ENCODE data around the gene XCR1. TPM values are rescaled to one million over a fixed set of nuclear protein-coding genes. Genes with fewer than 3 reads are reported as not detected.

XCR1 gene
- total RNA-seq, 4 donors from 2014 or later: under 0.01 to 0.07 (median 0.04) TPM; not detected in 1

DNA sequence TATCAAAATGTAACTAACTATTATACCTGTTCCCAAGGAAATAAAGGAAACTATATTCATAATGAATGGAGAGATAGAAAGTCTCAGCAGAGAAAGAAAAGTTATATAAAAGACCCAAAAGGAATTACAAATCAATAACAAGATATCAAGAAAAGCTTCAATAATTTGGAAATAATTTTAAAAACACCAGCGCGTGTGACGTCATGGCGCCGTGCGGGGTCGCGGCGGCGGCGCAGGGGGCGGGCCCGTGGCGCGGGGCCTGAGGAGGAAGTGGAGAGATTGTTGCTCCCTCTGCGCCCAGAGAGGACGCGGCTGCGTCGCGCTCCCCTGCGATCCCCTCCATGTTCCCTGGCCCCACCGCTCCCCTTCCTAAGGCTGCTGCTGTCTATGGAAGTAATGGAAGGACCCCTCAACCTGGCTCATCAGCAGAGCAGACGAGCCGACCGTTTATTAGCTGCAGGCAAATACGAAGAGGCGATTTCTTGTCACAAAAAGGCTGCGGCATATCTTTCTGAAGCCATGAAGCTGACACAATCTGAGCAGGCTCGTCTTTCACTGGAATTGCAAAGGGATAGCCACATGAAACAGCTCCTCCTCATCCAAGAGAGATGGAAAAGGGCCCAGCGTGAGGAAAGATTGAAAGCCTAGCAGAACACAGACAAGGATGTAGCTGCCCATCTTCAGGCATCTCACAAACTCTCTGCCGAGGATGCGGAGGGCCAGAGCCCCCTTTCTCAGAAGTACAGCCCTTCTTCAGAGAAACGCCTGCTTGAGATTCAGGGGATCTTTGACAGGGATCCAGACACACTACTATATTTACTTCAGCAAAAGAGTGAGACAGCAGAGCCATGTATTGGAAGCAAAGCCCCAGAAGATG lies 4.1 kb downstream of the XCR1 start:
- H3K9me3 ChIP-seq: peaks cover 0 to 9% (median 0%) of the 10 kb centered on the region in 3 donors
- TF ChIP-seq, protein P1, sequence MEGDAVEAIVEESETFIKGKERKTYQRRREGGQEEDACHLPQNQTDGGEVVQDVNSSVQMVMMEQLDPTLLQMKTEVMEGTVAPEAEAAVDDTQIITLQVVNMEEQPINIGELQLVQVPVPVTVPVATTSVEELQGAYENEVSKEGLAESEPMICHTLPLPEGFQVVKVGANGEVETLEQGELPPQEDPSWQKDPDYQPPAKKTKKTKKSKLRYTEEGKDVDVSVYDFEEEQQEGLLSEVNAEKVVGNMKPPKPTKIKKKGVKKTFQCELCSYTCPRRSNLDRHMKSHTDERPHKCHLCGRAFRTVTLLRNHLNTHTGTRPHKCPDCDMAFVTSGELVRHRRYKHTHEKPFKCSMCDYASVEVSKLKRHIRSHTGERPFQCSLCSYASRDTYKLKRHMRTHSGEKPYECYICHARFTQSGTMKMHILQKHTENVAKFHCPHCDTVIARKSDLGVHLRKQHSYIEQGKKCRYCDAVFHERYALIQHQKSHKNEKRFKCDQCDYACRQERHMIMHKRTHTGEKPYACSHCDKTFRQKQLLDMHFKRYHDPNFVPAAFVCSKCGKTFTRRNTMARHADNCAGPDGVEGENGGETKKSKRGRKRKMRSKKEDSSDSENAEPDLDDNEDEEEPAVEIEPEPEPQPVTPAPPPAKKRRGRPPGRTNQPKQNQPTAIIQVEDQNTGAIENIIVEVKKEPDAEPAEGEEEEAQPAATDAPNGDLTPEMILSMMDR (IDR thresholded peaks at IDR 0.05): no peak
- TF ChIP-seq POLR2AphosphoS5 (IDR thresholded peaks at IDR 0.05) (no peak), EP300 (IDR thresholded peaks at IDR 0.05) (no peak), POLR2A (IDR thresholded peaks at IDR 0.05) (no peak)
- H3K36me3 ChIP-seq: no peaks in the 10 kb centered on the region
- H3K4me1 ChIP-seq: no peaks in the 10 kb centered on the region
- no peak overlapping the region for H3K27ac ChIP-seq
- WGBS, 2 donors (ENCODE audit: low coverage in 1 of 2): 87 to 94% methylated on average over 4 to 28 of the region's 34 CpGs
- no peak for ATAC-seq
- H3K4me3 ChIP-seq: no peak overlapping the region
- no peaks in the 10 kb centered on the region for H3K27me3 ChIP-seq

DNA sequence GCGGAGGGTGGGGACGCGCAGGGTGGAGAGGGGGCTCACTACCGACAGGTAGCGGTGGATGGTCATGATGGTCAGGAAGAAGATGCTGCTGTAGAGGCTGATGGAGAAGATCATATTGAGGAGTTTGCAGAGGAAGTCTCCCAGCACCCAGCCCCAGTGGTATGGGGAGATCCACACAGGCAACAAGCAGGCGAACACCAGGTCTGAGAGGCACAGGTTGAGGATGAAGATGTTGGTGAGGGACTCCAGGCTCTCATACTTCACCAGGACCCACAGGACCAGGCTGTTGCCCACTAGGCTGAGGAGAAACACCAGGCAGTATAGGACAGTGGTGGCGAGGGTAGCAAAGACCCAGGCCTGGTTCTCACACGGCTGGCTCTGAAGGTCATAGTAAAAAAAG lies 5.8 kb downstream of the XCR1 start:
- 88 to 100% methylated on average over 1 to 7 of the region's 8 CpGs for WGBS, 2 donors (ENCODE audit: low coverage in 1 of 2)
- Histone ChIP-seq H3K27ac (no peak overlapping the region), H3K36me3 (no peaks in the 10 kb centered on the region), H3K27me3 (no peaks in the 10 kb centered on the region), H3K4me3 (no peak overlapping the region), H3K4me1 (no peaks in the 10 kb centered on the region), H3K9me3 (no peaks in the 10 kb centered on the region)
- no peak for ATAC-seq
- TF ChIP-seq, protein P1 (IDR thresholded peaks at IDR 0.05): no peak
- no peak for TF ChIP-seq POLR2A (IDR thresholded peaks at IDR 0.05)
- TF ChIP-seq EP300 (IDR thresholded peaks at IDR 0.05): no peak
- TF ChIP-seq POLR2AphosphoS5 (IDR thresholded peaks at IDR 0.05): no peak

GRCh38 chr3:46020766-46021510 lies 6.3 kb downstream of the XCR1 start:
- Histone ChIP-seq H3K27ac (no peak overlapping the region), H3K4me3 (no peak overlapping the region), H3K36me3 (no peaks in the 10 kb centered on the region), H3K9me3 (no peaks in the 10 kb centered on the region), H3K27me3 (no peaks in the 10 kb centered on the region), H3K4me1 (no peaks in the 10 kb centered on the region)
- no peak for TF ChIP-seq EP300 (IDR thresholded peaks at IDR 0.05)
- TF ChIP-seq, protein P1 (IDR thresholded peaks at IDR 0.05): no peak
- no peak for TF ChIP-seq POLR2A (IDR thresholded peaks at IDR 0.05)
- TF ChIP-seq POLR2AphosphoS5 (IDR thresholded peaks at IDR 0.05): no peak
- no peak for ATAC-seq
- 96% methylated on average over 16 of the region's 37 CpGs; no CpG with 5 or more reads in 1 of the 2 donors for WGBS, 2 donors (ENCODE audit: low coverage in 1 of 2)

DNA sequence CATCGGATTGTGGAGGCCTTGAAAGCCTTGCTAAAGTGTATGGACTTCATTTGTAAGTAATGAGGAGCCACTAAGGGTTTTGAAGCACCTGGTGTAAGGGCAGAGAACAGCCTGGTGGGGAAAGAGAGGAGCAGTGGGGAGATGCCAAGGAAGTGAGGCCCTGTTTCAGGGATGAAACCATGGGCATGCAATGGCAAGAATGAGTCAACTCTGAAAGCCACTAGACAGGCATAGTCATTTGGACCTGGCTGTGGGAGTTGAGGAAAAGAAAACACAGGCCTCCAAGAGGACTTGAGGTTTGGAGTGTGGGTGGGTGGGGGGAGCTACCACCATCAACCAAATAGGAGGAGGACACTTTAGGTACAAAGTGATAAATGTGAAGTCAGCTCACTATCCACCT lies 7.6 kb downstream of the XCR1 start:
- H3K27ac ChIP-seq: no peak overlapping the region
- WGBS, 2 donors (ENCODE audit: low coverage in 1 of 2): 86 to 100% methylated on average over 1 of the region's 1 CpG
- no peaks in the 10 kb centered on the region for H3K9me3 ChIP-seq
- ATAC-seq: no peak
- TF ChIP-seq POLR2A (IDR thresholded peaks at IDR 0.05) (no peak), EP300 (IDR thresholded peaks at IDR 0.05) (no peak), POLR2AphosphoS5 (IDR thresholded peaks at IDR 0.05) (no peak)
- TF ChIP-seq, protein P1 (IDR thresholded peaks at IDR 0.05): no peak
- no peak overlapping the region for H3K4me3 ChIP-seq
- no peaks in the 10 kb centered on the region for H3K27me3 ChIP-seq
- no peaks in the 10 kb centered on the region for H3K36me3 ChIP-seq
- no peaks in the 10 kb centered on the region for H3K4me1 ChIP-seq
